Measurements from ENCODE around the gene TCP11L1.

GRCh38 chr11:33086017-33086416, 46.6 kb downstream of the TCP11L1 start:
- TF ChIP-seq POLR2A (IDR thresholded peaks at IDR 0.05) (no peak), CTCF (IDR thresholded peaks at IDR 0.05) (no peak)

All from tibial nerve (tissue), 3 donors.